WTC11 (cell line): Measurements from ENCODE around the gene ADRB2.

Experiments
- RELA ChIP-seq: sonication (generic); formaldehyde crosslinking; IDR thresholded peaks from 2 replicates; pipeline ENCODE4 v1.8.1; 2022; ENCODE audit warnings: missing genetic modification reagents, mild to moderate bottlenecking, borderline replicate concordance
- TF ChIP-seq, protein P1 (sequence below): fragments of 200-600 bp; IDR thresholded peaks from 2 replicates; pipeline ENCODE4 v1.8.0; 2022; ENCODE audit warnings: antibody characterized with exemption
- TF ChIP-seq, protein P2 (sequence below): sonication (generic); formaldehyde crosslinking; conservative IDR thresholded peaks from 2 replicates; pipeline ENCODE4 v1.8.1; 2022; ENCODE audit warnings: mild to moderate bottlenecking, missing genetic modification reagents

GRCh38 chr5:148804393-148804792 is 22.0 kb upstream of the ADRB2 start:
- no peak for TF ChIP-seq RELA (CRISPR knock-in tag)
- TF ChIP-seq, protein P1, sequence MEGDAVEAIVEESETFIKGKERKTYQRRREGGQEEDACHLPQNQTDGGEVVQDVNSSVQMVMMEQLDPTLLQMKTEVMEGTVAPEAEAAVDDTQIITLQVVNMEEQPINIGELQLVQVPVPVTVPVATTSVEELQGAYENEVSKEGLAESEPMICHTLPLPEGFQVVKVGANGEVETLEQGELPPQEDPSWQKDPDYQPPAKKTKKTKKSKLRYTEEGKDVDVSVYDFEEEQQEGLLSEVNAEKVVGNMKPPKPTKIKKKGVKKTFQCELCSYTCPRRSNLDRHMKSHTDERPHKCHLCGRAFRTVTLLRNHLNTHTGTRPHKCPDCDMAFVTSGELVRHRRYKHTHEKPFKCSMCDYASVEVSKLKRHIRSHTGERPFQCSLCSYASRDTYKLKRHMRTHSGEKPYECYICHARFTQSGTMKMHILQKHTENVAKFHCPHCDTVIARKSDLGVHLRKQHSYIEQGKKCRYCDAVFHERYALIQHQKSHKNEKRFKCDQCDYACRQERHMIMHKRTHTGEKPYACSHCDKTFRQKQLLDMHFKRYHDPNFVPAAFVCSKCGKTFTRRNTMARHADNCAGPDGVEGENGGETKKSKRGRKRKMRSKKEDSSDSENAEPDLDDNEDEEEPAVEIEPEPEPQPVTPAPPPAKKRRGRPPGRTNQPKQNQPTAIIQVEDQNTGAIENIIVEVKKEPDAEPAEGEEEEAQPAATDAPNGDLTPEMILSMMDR: no peak
- TF ChIP-seq, protein P2, sequence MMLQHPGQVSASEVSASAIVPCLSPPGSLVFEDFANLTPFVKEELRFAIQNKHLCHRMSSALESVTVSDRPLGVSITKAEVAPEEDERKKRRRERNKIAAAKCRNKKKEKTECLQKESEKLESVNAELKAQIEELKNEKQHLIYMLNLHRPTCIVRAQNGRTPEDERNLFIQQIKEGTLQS (CRISPR knock-in tag): no peak
